Gastrocnemius medialis (tissue), 4 donors: ENCODE results near the gene SLC50A1. TPM values are rescaled to one million over a fixed set of nuclear protein-coding genes. Genes with fewer than 3 reads are reported as not detected.

Experiments
- ATAC-seq, 2 donors: fragments of 150-250 bp; one replicate each; pipeline ENCODE4 v1.9.1; 2016
- DNase-seq, 2 donors: peaks; one replicate each; pipeline ENCODE4 v3.0.0-alpha.2; 2019
- H3K27ac ChIP-seq, 4 donors: fragments of 200-600 bp; sonication (generic); 1 replicate in 1 of 4; 2 replicates in 3 of 4; pipeline ENCODE4 v1.5.1; 2016 to 2018; ENCODE audit warnings: mild to moderate bottlenecking in 2 of 4, moderate library complexity in 1 of 4
- H3K27me3 ChIP-seq, 3 donors: fragments of 200-600 bp; sonication (generic) in 2 of 3; 1 replicate in 1 of 3; 2 replicates in 2 of 3; pipeline versions ENCODE4 v1.5.1 to v1.6.0; 2016 to 2019; ENCODE audit warnings: mild to moderate bottlenecking in 1 of 3, moderate library complexity in 1 of 3
- H3K36me3 ChIP-seq, 2 donors: fragments of 200-600 bp; sonication (generic) in 1 of 2; one replicate each; pipeline ENCODE4 v1.5.1; 2017 to 2018
- H3K4me1 ChIP-seq, 2 donors: fragments of 200-600 bp; sonication (generic) in 1 of 2; one replicate each; pipeline ENCODE4 v1.5.1; 2016 to 2017; ENCODE audit warnings: mild to moderate bottlenecking in 2 of 2
- H3K4me3 ChIP-seq, 4 donors: fragments of 200-600 bp; sonication (generic) in 3 of 4; 1 replicate in 1 of 4; 2 replicates in 3 of 4; pipeline ENCODE4 v1.5.1; 2016 to 2019; ENCODE audit warnings: mild to moderate bottlenecking in 2 of 4
- H3K9me3 ChIP-seq, 3 donors: fragments of 200-600 bp; sonication (generic) in 2 of 3; 1 replicate in 1 of 3; 2 replicates in 2 of 3; pipeline ENCODE4 v1.5.1; 2016 to 2019
- CTCF ChIP-seq, 5 experiments: fragments of 450-650 bp in 3 of 5; fragments of 200-600 bp in 2 of 5; sonication (generic) in 2 of 5; IDR thresholded peaks in 4 of 5; conservative IDR thresholded peaks in 1 of 5; 1 replicate in 4 of 5; 2 replicates in 1 of 5; pipeline ENCODE4 v1.5.1; 2016 to 2019; ENCODE audit warnings: antibody characterized with exemption in 5 of 5, mild to moderate bottlenecking in 3 of 5, moderate library complexity in 3 of 5
- POLR2A ChIP-seq, 2 donors: fragments of 450-650 bp; IDR thresholded peaks; one replicate each; pipeline ENCODE4 v1.6.1; 2017; ENCODE audit warnings: antibody characterized with exemption in 2 of 2, mild to moderate bottlenecking in 2 of 2, moderate library complexity in 2 of 2
- in situ Hi-C, 4 donors: fragments of 200-750 bp; cut with MboI; loops; one replicate each; pipeline versions ENCODE4 v1.15.0 to v1.8.0; 2017; ENCODE audit warnings: low sequenced_read_pairs in 4 of 4
- intact Hi-C: fragments of 100-400 bp; cut with DNase I; formaldehyde crosslinking; loops from one replicate; pipeline ENCODE4 v1.15.1; 2023; ENCODE audit warnings: low total_unique reads
- total RNA-seq, 4 donors: library from RNA; depleted of rRNA; stranded (reverse); fragments of >200 nt; gene quantifications; one replicate each; pipeline versions ENCODE4 v1.1.0 to v1.2.3, GENCODE V29; 2016

Gene SLC50A1
- total RNA-seq, 4 donors from 2014 or later: 3.5 to 11.4 (median 8.2) TPM

DNA sequence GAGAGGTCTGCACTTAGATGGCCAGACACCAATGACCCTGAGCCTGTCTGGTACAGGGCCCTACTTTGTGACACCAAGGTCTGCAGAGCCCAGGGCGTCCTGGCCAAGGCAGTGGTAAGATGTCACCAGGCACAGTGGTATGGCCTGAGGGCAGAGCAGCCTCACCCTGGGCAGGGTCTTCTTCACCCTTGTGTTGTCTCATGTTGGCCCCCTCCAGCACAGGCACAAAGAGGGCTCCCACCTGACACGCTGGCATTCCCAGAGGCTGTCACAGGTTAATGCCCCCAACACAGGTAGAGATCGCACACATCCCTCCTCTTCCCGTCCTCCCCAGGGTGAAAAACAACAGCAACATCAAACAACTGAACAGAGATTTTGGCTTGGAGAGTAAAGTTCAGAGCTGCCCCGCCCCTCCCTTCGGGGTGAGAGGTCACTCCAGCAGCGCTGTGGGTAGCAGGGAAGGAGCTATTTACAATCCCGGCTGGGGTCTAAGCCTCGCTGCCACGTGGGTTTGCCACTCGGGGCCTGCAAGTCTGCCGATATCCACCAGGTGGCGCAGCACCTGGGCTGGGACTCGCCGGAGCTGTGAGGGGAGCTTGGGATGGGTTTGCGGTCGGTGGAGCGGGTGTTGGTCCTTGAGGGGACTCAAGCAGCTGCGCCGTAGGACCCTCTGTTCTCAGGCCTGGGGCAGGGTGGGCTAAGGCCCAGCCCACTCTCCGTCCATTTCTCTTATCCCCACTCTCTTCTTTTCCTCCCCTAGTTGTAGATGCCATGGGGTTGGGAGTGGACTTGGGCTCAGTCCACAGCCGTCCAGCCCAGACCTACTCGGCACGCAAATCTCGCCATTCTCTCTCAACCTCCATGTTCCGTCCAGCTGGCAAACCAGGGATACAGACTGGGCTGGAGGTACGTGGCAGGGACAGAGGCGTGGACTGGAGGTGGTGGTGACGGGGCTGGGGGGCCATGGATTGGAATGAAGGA, 44.3 kb upstream of the SLC50A1 start:
- H3K27ac ChIP-seq: no peak overlapping the region

GRCh38 chr1:155092131-155092530, 43.5 kb upstream of the SLC50A1 start:
- H3K4me1 ChIP-seq: peaks cover 12 to 13% of the 10 kb centered on the region in 2 donors
- in situ Hi-C loops: loop anchor here (5.0 kb wide), 1 partner anchor 75 kb away; no protein-coding TSS in a partner anchor

More for the DNA sequence above, 44.3 kb upstream of the SLC50A1 start:
- TF ChIP-seq POLR2A (IDR thresholded peaks at IDR 0.05) (no peak), CTCF (IDR thresholded peaks at IDR 0.05 in 4 of 5, conservative IDR thresholded peaks at IDR 0.05 in 1 of 5) (peak; percentile 86 to 99 (median 97))
- in situ Hi-C loops (loop anchor here (5.0 kb wide), 1 partner anchor 76 kb away; no protein-coding TSS in a partner anchor), intact Hi-C loops (loop anchor here (1.0 to 2.0 kb wide), 2 partner anchors 49 to 76 kb away; partner anchors contain the start of gene DPM3)
- no peaks in the 10 kb centered on the region for H3K9me3 ChIP-seq
- H3K4me1 ChIP-seq: peaks cover 12 to 13% of the 10 kb centered on the region in 2 donors
- H3K27me3 ChIP-seq: no peaks in the 10 kb centered on the region
- no peaks in the 10 kb centered on the region for H3K36me3 ChIP-seq
- ATAC-seq (peak; percentile 44 to 81), DNase-seq (peak; percentile 44 to 59)
- H3K4me3 ChIP-seq: no peak overlapping the region

GRCh38 chr1:155092641-155093040, 43.0 kb upstream of the SLC50A1 start:
- ATAC-seq: no peak
- TF ChIP-seq POLR2A (IDR thresholded peaks at IDR 0.05) (no peak), CTCF (IDR thresholded peaks at IDR 0.05 in 4 of 5, conservative IDR thresholded peaks at IDR 0.05 in 1 of 5) (no peak)

More at GRCh38 chr1:155092131-155092530, 43.5 kb upstream of the SLC50A1 start:
- ATAC-seq (no peak), DNase-seq (no peak)
- no peaks in the 10 kb centered on the region for H3K36me3 ChIP-seq
- intact Hi-C loops: no loop called here
- TF ChIP-seq POLR2A (IDR thresholded peaks at IDR 0.05) (no peak), CTCF (IDR thresholded peaks at IDR 0.05 in 4 of 5, conservative IDR thresholded peaks at IDR 0.05 in 1 of 5) (no peak)
- no peak overlapping the region for H3K27ac ChIP-seq
- H3K4me3 ChIP-seq: no peak overlapping the region
- no peaks in the 10 kb centered on the region for H3K9me3 ChIP-seq
- H3K27me3 ChIP-seq: no peaks in the 10 kb centered on the region

GRCh38 chr1:155093911-155094621, 41.6 kb upstream of the SLC50A1 start:
- intact Hi-C loops (no loop called here), in situ Hi-C loops (loop anchor here (5.0 kb wide), 1 partner anchor 73 kb away; no protein-coding TSS in a partner anchor)
- no peak for TF ChIP-seq POLR2A (IDR thresholded peaks at IDR 0.05)
- TF ChIP-seq CTCF (IDR thresholded peaks at IDR 0.05 in 4 of 5, conservative IDR thresholded peaks at IDR 0.05 in 1 of 5): peak in 4 of 5 experiments; percentile 18 to 46 (median 26)
- H3K27ac ChIP-seq: peak overlapping the region in 2 of 4 donors; percentile 14 to 55
- H3K36me3 ChIP-seq: no peaks in the 10 kb centered on the region
- no peaks in the 10 kb centered on the region for H3K27me3 ChIP-seq
- no peaks in the 10 kb centered on the region for H3K9me3 ChIP-seq
- no peak overlapping the region for H3K4me3 ChIP-seq
- DNase-seq (no peak), ATAC-seq (peak; percentile 53 to 58)
- peaks cover 12 to 13% of the 10 kb centered on the region in 2 donors for H3K4me1 ChIP-seq

More at GRCh38 chr1:155092641-155093040, 43.0 kb upstream of the SLC50A1 start:
- Histone ChIP-seq H3K4me3 (no peak overlapping the region), H3K9me3 (no peaks in the 10 kb centered on the region), H3K27ac (no peak overlapping the region), H3K36me3 (no peaks in the 10 kb centered on the region), H3K27me3 (no peaks in the 10 kb centered on the region), H3K4me1 (peaks cover 12 to 13% of the 10 kb centered on the region in 2 donors)
- in situ Hi-C loops (loop anchor here (5.0 kb wide), 1 partner anchor 75 kb away; no protein-coding TSS in a partner anchor), intact Hi-C loops (no loop called here)
- no peak for DNase-seq
